CD4-positive, alpha-beta memory T cell (primary cell): ENCODE results near the gene MPND. TPM values are rescaled to one million over a fixed set of nuclear protein-coding genes. Genes with fewer than 3 reads are reported as not detected.
A peak's percentile ranks its signal among the peaks of the same experiment; 100 is the strongest.

Experiments
- CTCF ChIA-PET: fragments of 350-600 bp; sonication (Branson Sonifier 250); formaldehyde crosslinking; loops from one replicate; lab custom pipeline; 2021; ENCODE audit warnings: inconsistent platforms; ENCODE audit not compliant: partially characterized antibody; lab: Charles Lee
- POLR2A ChIA-PET: fragments of 350-600 bp; sonication (Branson Sonifier 250); formaldehyde crosslinking; loops from one replicate; lab custom pipeline; 2021; ENCODE audit not compliant: partially characterized antibody; lab: Charles Lee
- DNase-seq, 5 donors: peaks; one replicate each; pipeline versions ENCODE4 v3.0.0 to v3.0.0-alpha.2; 2020 to 2022; ENCODE audit warnings: mixed read lengths in 1 of 5
- H3K27ac ChIP-seq: one replicate; pipeline ENCODE4 v1.7.0; 2013; ENCODE audit warnings: low read depth, low read length
- H3K27me3 ChIP-seq: 2 replicates; pipeline ENCODE4 v1.7.0; 2013; ENCODE audit warnings: mild to moderate bottlenecking, low read length, moderate library complexity; ENCODE audit not compliant: insufficient read depth
- H3K36me3 ChIP-seq: 2 replicates; pipeline ENCODE4 v1.7.0; 2013; ENCODE audit warnings: mild to moderate bottlenecking, low read length, moderate library complexity; ENCODE audit not compliant: insufficient read depth
- H3K4me1 ChIP-seq: 2 replicates; pipeline ENCODE4 v1.7.0; 2013; ENCODE audit warnings: mild to moderate bottlenecking, low read length, moderate library complexity; ENCODE audit not compliant: insufficient read depth
- H3K4me3 ChIP-seq, 2 donors: one replicate each; pipeline ENCODE4 v1.7.0; 2013; ENCODE audit warnings: low read length in 2 of 2, mild to moderate bottlenecking in 1 of 2
- H3K9me3 ChIP-seq, 2 donors: one replicate each; pipeline ENCODE4 v1.7.0; 2013; ENCODE audit warnings: low read length in 2 of 2, control low read depth in 1 of 2; ENCODE audit not compliant: control insufficient read depth in 1 of 2
- H3K27ac Mint-ChIP-seq, 7 donors: one replicate each; pipeline ENCODE4 v1.8.0; 2020 to 2021; ENCODE audit warnings: mixed read lengths in 7 of 7, mild to moderate bottlenecking in 6 of 7, inconsistent platforms in 3 of 7, moderate library complexity in 3 of 7
- H3K27me3 Mint-ChIP-seq, 2 donors: one replicate each; pipeline ENCODE4 v1.8.0; 2020 to 2021; ENCODE audit warnings: mixed read lengths in 2 of 2
- H3K36me3 Mint-ChIP-seq, 2 donors: one replicate each; pipeline ENCODE4 v1.8.0; 2020 to 2021; ENCODE audit warnings: mixed read lengths in 2 of 2, inconsistent platforms in 1 of 2, mild to moderate bottlenecking in 1 of 2
- H3K4me1 Mint-ChIP-seq, 4 donors: one replicate each; pipeline ENCODE4 v1.8.0; 2020 to 2021; ENCODE audit warnings: mixed read lengths in 4 of 4, mild to moderate bottlenecking in 1 of 4
- H3K4me3 Mint-ChIP-seq, 8 donors: one replicate each; pipeline ENCODE4 v1.8.0; 2020 to 2021; ENCODE audit warnings: mixed read lengths in 8 of 8, mild to moderate bottlenecking in 7 of 8, moderate library complexity in 6 of 8, inconsistent platforms in 3 of 8
- H3K9me3 Mint-ChIP-seq, 8 donors: one replicate each; pipeline ENCODE4 v1.8.0; 2020 to 2021; ENCODE audit warnings: mixed read lengths in 8 of 8, mild to moderate bottlenecking in 5 of 8, inconsistent platforms in 3 of 8, moderate library complexity in 1 of 8
- intact Hi-C: fragments of 100-400 bp; cut with micrococcal nuclease; formaldehyde crosslinking; loops from one replicate; pipeline ENCODE4 v1.15.1; 2023
- polyA plus RNA-seq, 2 donors: library from polyadenylated mRNA; unstranded; fragments of 300-500 nt; fragmentation: Illumina TruSeq; gene quantifications; one replicate each; pipeline ENCODE4 v1.2.3, GENCODE V29; 2021
- total RNA-seq, 2 experiments: library from RNA; stranded (reverse); gene quantifications; one replicate each; pipeline ENCODE4 v1.2.3, GENCODE V29; 2021

MPND gene
- total and polyA plus RNA-seq, 4 experiments from 2014 or later, result 3.5 to 27.0 (median 16.9) TPM

- POLR2A ChIA-PET, result interaction anchor here (0.9 to 2.4 kb wide), 5 partner anchors 10 to 92 kb away, joined by 3 to 22 read pairs (median 12); partner anchors contain the start of genes CHAF1A, MPND and SH3GL1
- Mint-ChIP-seq H3K9me3 (no peaks in the 10 kb centered on the region), H3K36me3 (peaks cover 0 to 10% of the 10 kb centered on the region in 2 donors), H3K4me1 (peaks cover 26 to 69% (median 44%) of the 10 kb centered on the region in 4 donors), H3K27me3 (no peaks in the 10 kb centered on the region), H3K4me3 (peak overlapping the region; percentile 76 to 92 (median 87)), H3K27ac (peak overlapping the region; percentile 88 to 99 (median 98))
- Histone ChIP-seq H3K27ac (peak overlapping the region; percentile 78), H3K36me3 (peaks cover 8% of the 10 kb centered on the region), H3K27me3 (no peaks in the 10 kb centered on the region), H3K4me1 (peaks cover 67% of the 10 kb centered on the region), H3K9me3 (no peaks in the 10 kb centered on the region), H3K4me3 (peak overlapping the region; percentile 34 to 66)
- CTCF ChIA-PET, result interaction anchor here (1.4 to 2.8 kb wide), 4 partner anchors 10 to 23 kb away, joined by 3 to 15 read pairs (median 4); partner anchors contain the start of genes CHAF1A and SH3GL1
- peak; percentile 10 to 52 (median 23) for DNase-seq
- intact Hi-C loops, result loop anchor here (1.0 kb wide), 3 partner anchors 10 to 27 kb away; partner anchors contain the start of gene SH3GL1
Observed at GRCh38 chr19:4379383-4380253, 36.3 kb downstream of the MPND start.

- Histone ChIP-seq H3K36me3 (peaks cover 8% of the 10 kb centered on the region), H3K27ac (peak overlapping the region; percentile 78), H3K9me3 (no peaks in the 10 kb centered on the region), H3K4me3 (peak overlapping the region in 1 of 2 donors; percentile 66), H3K4me1 (peaks cover 61% of the 10 kb centered on the region), H3K27me3 (no peaks in the 10 kb centered on the region)
- H3K4me1 Mint-ChIP-seq, result peaks cover 26 to 69% (median 44%) of the 10 kb centered on the region in 4 donors
- peaks cover 0 to 12% of the 10 kb centered on the region in 2 donors for H3K36me3 Mint-ChIP-seq
- no peaks in the 10 kb centered on the region for H3K9me3 Mint-ChIP-seq
- no peaks in the 10 kb centered on the region for H3K27me3 Mint-ChIP-seq
- H3K4me3 Mint-ChIP-seq, result peak overlapping the region; percentile 76 to 92 (median 87)
- intact Hi-C loops, result loop anchor here (1.0 kb wide), 3 partner anchors 11 to 28 kb away; partner anchors contain the start of gene SH3GL1
- peak; percentile 61 to 86 (median 71) for DNase-seq
- H3K27ac Mint-ChIP-seq, result peak overlapping the region; percentile 88 to 99 (median 98)
- CTCF ChIA-PET, result interaction anchor here (0.8 to 2.8 kb wide), 4 partner anchors 9 to 113 kb away, joined by 3 to 15 read pairs (median 4); partner anchors contain the start of gene CHAF1A
- POLR2A ChIA-PET, result interaction anchor here (0.9 to 2.4 kb wide), 5 partner anchors 10 to 91 kb away, joined by 3 to 22 read pairs (median 12); partner anchors contain the start of genes CHAF1A, MPND and SH3GL1
Observed at GRCh38 chr19:4380254-4380727, 36.9 kb downstream of the MPND start.

GRCh38 chr19:4385291-4386040, 42.1 kb downstream of the MPND start:
- Mint-ChIP-seq H3K27me3 (no peaks in the 10 kb centered on the region), H3K27ac (peak overlapping the region in 3 of 7 donors; percentile 36 to 79 (median 75)), H3K9me3 (no peaks in the 10 kb centered on the region), H3K4me3 (no peak overlapping the region), H3K4me1 (peaks cover 14 to 36% (median 21%) of the 10 kb centered on the region in 4 donors), H3K36me3 (peaks cover 5 to 18% of the 10 kb centered on the region in 2 donors)
- intact Hi-C loops, result no loop called here
- peaks cover 18% of the 10 kb centered on the region for H3K4me1 ChIP-seq
- CTCF ChIA-PET, result interaction anchor here (0.9 to 1.3 kb wide), 3 partner anchors 15 to 33 kb away, joined by 3 to 4 read pairs (median 4); no protein-coding TSS in a partner anchor
- no peaks in the 10 kb centered on the region for H3K9me3 ChIP-seq
- H3K4me3 ChIP-seq, result no peak overlapping the region
- no peaks in the 10 kb centered on the region for H3K27me3 ChIP-seq
- no peak overlapping the region for H3K27ac ChIP-seq
- POLR2A ChIA-PET, result no interaction called here
- no peak for DNase-seq
- peaks cover 14% of the 10 kb centered on the region for H3K36me3 ChIP-seq

GRCh38 chr19:4386041-4386782, 42.9 kb downstream of the MPND start:
- Histone ChIP-seq H3K27ac (no peak overlapping the region), H3K4me3 (no peak overlapping the region), H3K9me3 (no peaks in the 10 kb centered on the region), H3K36me3 (peaks cover 14% of the 10 kb centered on the region), H3K27me3 (no peaks in the 10 kb centered on the region), H3K4me1 (peaks cover 18% of the 10 kb centered on the region)
- intact Hi-C loops, result no loop called here
- POLR2A ChIA-PET, result no interaction called here
- H3K4me3 Mint-ChIP-seq, result no peak overlapping the region
- no peaks in the 10 kb centered on the region for H3K9me3 Mint-ChIP-seq
- peak overlapping the region in 1 of 7 donors; percentile 75 for H3K27ac Mint-ChIP-seq
- peaks cover 5 to 21% of the 10 kb centered on the region in 2 donors for H3K36me3 Mint-ChIP-seq
- H3K27me3 Mint-ChIP-seq, result no peaks in the 10 kb centered on the region
- DNase-seq, result no peak
- peaks cover 14 to 36% (median 20%) of the 10 kb centered on the region in 4 donors for H3K4me1 Mint-ChIP-seq
- CTCF ChIA-PET, result interaction anchor here (0.7 to 1.1 kb wide), 2 partner anchors 16 to 804 kb away, joined by 3 to 4 read pairs; no protein-coding TSS in a partner anchor

- Histone ChIP-seq H3K4me3 (no peak overlapping the region), H3K27me3 (no peaks in the 10 kb centered on the region), H3K27ac (no peak overlapping the region), H3K4me1 (peaks cover 35% of the 10 kb centered on the region), H3K9me3 (no peaks in the 10 kb centered on the region), H3K36me3 (peaks cover 12% of the 10 kb centered on the region)
- no peaks in the 10 kb centered on the region for H3K9me3 Mint-ChIP-seq
- CTCF ChIA-PET, result interaction anchor here (1.1 kb wide), 2 partner anchors 8 to 18 kb away, joined by 3 read pairs; no protein-coding TSS in a partner anchor
- POLR2A ChIA-PET, result interaction anchor here (1.5 to 1.7 kb wide), 2 partner anchors 12 to 19 kb away, joined by 4 to 5 read pairs; partner anchors contain the start of gene SH3GL1
- peak overlapping the region in 2 of 7 donors; percentile 35 to 79 for H3K27ac Mint-ChIP-seq
- H3K36me3 Mint-ChIP-seq, result peaks cover 5 to 19% of the 10 kb centered on the region in 2 donors
- intact Hi-C loops, result no loop called here
- H3K4me3 Mint-ChIP-seq, result no peak overlapping the region
- H3K4me1 Mint-ChIP-seq, result peaks cover 9 to 48% (median 24%) of the 10 kb centered on the region in 4 donors
- DNase-seq, result no peak
- H3K27me3 Mint-ChIP-seq, result no peaks in the 10 kb centered on the region
Observed at GRCh38 chr19:4388337-4389063, 45.1 kb downstream of the MPND start.
